SK-N-MC (cell line): ENCODE results near the gene DSCAM.

ENCODE experiments used
- DNase-seq: peaks from one replicate; pipeline ENCODE4 v3.0.0-alpha.2; 2011; ENCODE audit warnings: low read depth, low spot score
- H3K27ac ChIP-seq: fragments of 200-600 bp; sonication (generic); 2 replicates; pipeline ENCODE4 v1.5.1; 2016; ENCODE audit warnings: mixed run types
- H3K36me3 ChIP-seq: fragments of 200-600 bp; sonication (generic); 2 replicates; pipeline ENCODE4 v1.6.1; 2017; ENCODE audit warnings: antibody characterized with exemption, low read length, mixed read lengths; ENCODE audit not compliant: insufficient read depth
- H3K4me3 ChIP-seq: fragments of 200-600 bp; sonication (generic); 2 replicates; pipeline ENCODE4 v1.5.1; 2016
- H3K9ac ChIP-seq: fragments of 200-600 bp; sonication (generic); 2 replicates; pipeline ENCODE4 v1.8.0; 2017; ENCODE audit warnings: mixed run types, mixed read lengths; ENCODE audit not compliant: insufficient read length
- H3K9me3 ChIP-seq: fragments of 200-600 bp; sonication (generic); 2 replicates; pipeline ENCODE4 v1.6.1; 2017; ENCODE audit warnings: low read depth, mild to moderate bottlenecking, antibody characterized with exemption, low read length, moderate library complexity, mixed read lengths
- EZH2 ChIP-seq: fragments of 200-600 bp; sonication (generic); IDR thresholded peaks from one replicate; pipeline ENCODE4 v1.6.1; 2017; ENCODE audit warnings: antibody characterized with exemption
- FOXP2 ChIP-seq: optimal IDR thresholded peaks from 2 replicates; pipeline ENCODE3; 2011; ENCODE audit warnings: mild to moderate bottlenecking, moderate library complexity; ENCODE audit not compliant: insufficient read depth; ENCODE audit errors: extremely low read length, control extremely low read depth
- POLR2AphosphoS5 ChIP-seq: IDR thresholded peaks from 2 replicates; pipeline ENCODE4 v1.6.1; 2012; ENCODE audit warnings: mild to moderate bottlenecking, low read depth, low read length, borderline replicate concordance

Gene DSCAM

GRCh38 chr21:40408561-40408960 lies 438.4 kb downstream of the DSCAM start:
- Histone ChIP-seq H3K9ac (no peak overlapping the region), H3K9me3 (no peaks in the 10 kb centered on the region), H3K36me3 (no peaks in the 10 kb centered on the region), H3K4me3 (no peak overlapping the region), H3K27ac (no peak overlapping the region)
- no peak for TF ChIP-seq EZH2
- no peak for TF ChIP-seq FOXP2
- no peak for TF ChIP-seq POLR2AphosphoS5
- no peak for DNase-seq

- TF ChIP-seq POLR2AphosphoS5 (no peak), EZH2 (no peak), FOXP2 (no peak)
- Histone ChIP-seq H3K27ac (no peak overlapping the region), H3K4me3 (no peak overlapping the region), H3K9me3 (no peaks in the 10 kb centered on the region), H3K9ac (no peak overlapping the region), H3K36me3 (no peaks in the 10 kb centered on the region)
- DNase-seq, result no peak
Observed at GRCh38 chr21:40404396-40404800, 442.6 kb downstream of the DSCAM start.

GRCh38 chr21:40402884-40403582 lies 443.9 kb downstream of the DSCAM start:
- DNase-seq, result no peak
- Histone ChIP-seq H3K36me3 (no peaks in the 10 kb centered on the region), H3K9me3 (no peaks in the 10 kb centered on the region), H3K9ac (no peak overlapping the region), H3K4me3 (no peak overlapping the region), H3K27ac (no peak overlapping the region)
- no peak for TF ChIP-seq FOXP2
- no peak for TF ChIP-seq POLR2AphosphoS5
- TF ChIP-seq EZH2, result no peak

GRCh38 chr21:40395732-40396131 lies 451.2 kb downstream of the DSCAM start:
- no peaks in the 10 kb centered on the region for H3K9me3 ChIP-seq
- no peak overlapping the region for H3K4me3 ChIP-seq
- no peaks in the 10 kb centered on the region for H3K36me3 ChIP-seq
- no peak overlapping the region for H3K27ac ChIP-seq
- DNase-seq, result no peak
- TF ChIP-seq POLR2AphosphoS5, result no peak
- no peak for TF ChIP-seq EZH2
- no peak for TF ChIP-seq FOXP2
- H3K9ac ChIP-seq, result no peak overlapping the region

- H3K27ac ChIP-seq, result no peak overlapping the region
- H3K9ac ChIP-seq, result no peak overlapping the region
- H3K4me3 ChIP-seq, result no peak overlapping the region
- TF ChIP-seq FOXP2 (no peak), POLR2AphosphoS5 (no peak), EZH2 (no peak)
- H3K9me3 ChIP-seq, result no peaks in the 10 kb centered on the region
- DNase-seq, result no peak
- H3K36me3 ChIP-seq, result no peaks in the 10 kb centered on the region
Observed at GRCh38 chr21:40393066-40393465, 453.9 kb downstream of the DSCAM start.

- TF ChIP-seq POLR2AphosphoS5 (no peak), EZH2 (no peak), FOXP2 (no peak)
- H3K4me3 ChIP-seq, result no peak overlapping the region
- H3K9ac ChIP-seq, result no peak overlapping the region
- H3K36me3 ChIP-seq, result no peaks in the 10 kb centered on the region
- no peak for DNase-seq
- H3K27ac ChIP-seq, result no peak overlapping the region
- no peaks in the 10 kb centered on the region for H3K9me3 ChIP-seq
Observed at GRCh38 chr21:40388046-40388445, 458.9 kb downstream of the DSCAM start.

GRCh38 chr21:40386981-40387747 lies 459.8 kb downstream of the DSCAM start:
- TF ChIP-seq EZH2 (no peak), FOXP2 (no peak), POLR2AphosphoS5 (no peak)
- Histone ChIP-seq H3K9me3 (no peaks in the 10 kb centered on the region), H3K36me3 (no peaks in the 10 kb centered on the region), H3K27ac (no peak overlapping the region), H3K9ac (no peak overlapping the region), H3K4me3 (no peak overlapping the region)
- no peak for DNase-seq

GRCh38 chr21:40386294-40386911 lies 460.6 kb downstream of the DSCAM start:
- Histone ChIP-seq H3K9me3 (no peaks in the 10 kb centered on the region), H3K27ac (no peak overlapping the region), H3K4me3 (no peak overlapping the region), H3K9ac (no peak overlapping the region), H3K36me3 (no peaks in the 10 kb centered on the region)
- TF ChIP-seq FOXP2 (no peak), POLR2AphosphoS5 (no peak), EZH2 (no peak)
- no peak for DNase-seq
